Neural cell (in vitro differentiated cells): ENCODE measurements around the gene LRRC3.

Experiments used
- CTCF ChIP-seq: fragments of 450-650 bp; IDR thresholded peaks from 2 replicates; pipeline ENCODE4 v1.5.1; 2014; ENCODE audit warnings: antibody characterized with exemption, mild to moderate bottlenecking, moderate library complexity; ENCODE audit not compliant: poor library complexity, severe bottlenecking
- EZH2 ChIP-seq: fragments of 200-600, 300-800 bp; shearing (Covaris generic), sonication (generic); IDR thresholded peaks from 2 replicates; pipeline ENCODE4 v1.6.1; 2014; ENCODE audit warnings: antibody characterized with exemption, low read length, borderline replicate concordance, mild to moderate bottlenecking; ENCODE audit not compliant: insufficient read depth, poor library complexity, severe bottlenecking
- POLR2AphosphoS5 ChIP-seq: IDR thresholded peaks from 2 replicates; pipeline ENCODE4 v1.6.1; 2012
- TAF1 ChIP-seq: IDR thresholded peaks from 2 replicates; pipeline ENCODE4 v1.6.1; 2012; ENCODE audit warnings: low read depth

- TF ChIP-seq TAF1 (no peak), POLR2AphosphoS5 (no peak), EZH2 (no peak), CTCF (no peak)
These were observed 1.8 kb downstream of the LRRC3 start for GRCh38 chr21:44456915-44457736.
